ENCODE results near the gene GPR161. TPM values are rescaled to one million over a fixed set of nuclear protein-coding genes. Genes with fewer than 3 reads are reported as not detected.

GPR161 gene
- total and polyA plus RNA-seq, 2 of the 13 experiments (the other 11 are each of a cell fraction or from before 2014, with no cell fraction given) = 0.13 to 0.35 TPM

DNA sequence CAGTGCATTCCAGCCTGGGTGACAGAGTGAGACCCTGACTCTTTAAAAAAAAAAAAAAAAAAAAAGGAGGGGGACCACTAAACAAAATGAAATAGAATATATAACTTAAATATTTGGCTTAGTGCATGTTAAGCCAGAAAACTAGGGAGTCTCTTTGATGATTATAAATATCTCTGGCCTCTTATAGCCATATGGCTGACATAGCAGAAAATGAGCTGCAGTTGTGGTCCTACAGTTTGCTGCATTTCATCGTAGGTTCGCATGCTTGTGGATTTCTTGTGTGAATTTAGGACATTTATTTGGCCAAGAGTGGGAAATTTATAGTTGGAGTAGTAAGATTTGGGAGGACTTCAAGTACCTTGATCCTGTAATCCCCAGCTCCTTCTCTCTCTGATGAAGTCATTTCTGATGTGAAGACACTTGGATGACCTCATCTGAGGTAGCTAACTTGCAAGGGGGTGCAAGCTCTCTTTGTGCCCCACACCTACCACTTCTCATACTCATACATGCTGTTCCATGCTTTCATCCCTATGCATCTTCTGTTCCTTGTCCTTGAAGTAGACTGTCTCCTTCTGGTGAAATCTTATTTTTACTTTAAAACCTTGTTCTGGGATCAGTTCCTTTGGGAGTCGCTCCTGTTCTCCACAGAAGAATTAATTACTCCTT, 35.7 kb upstream of the GPR161 start:
- H3K27me3 ChIP-seq (ENCODE audit: control insufficient read depth in 1 of 2, insufficient read depth in 2 of 2, low read length in 2 of 2) = no peaks in the 10 kb centered on the region
- CTCF ChIA-PET (ENCODE audit: low intra/inter-chr PET ratio, low total read pairs) = no interaction called here
- no peak for DNase-seq (ENCODE audit: low spot score)
- in situ Hi-C loops (cut with HindIII; ENCODE audit: extremely low pct_ligation_motif_present, low pct_unique_long_range_greater_than_20kb) (no loop called here), intact Hi-C loops (cut with micrococcal nuclease; ENCODE audit: unreplicated experiment) (no loop called here)
- no peak overlapping the region for H3K27ac ChIP-seq (ENCODE audit: extremely low read length, insufficient read depth, low read length)
- WGBS (ENCODE audit: low lambda C conversion rate) = 67% methylated on average over 3 of the region's 3 CpGs
- H3K9me3 ChIP-seq (ENCODE audit: low read length) = no peaks in the 10 kb centered on the region
- TF ChIP-seq, protein P1, sequence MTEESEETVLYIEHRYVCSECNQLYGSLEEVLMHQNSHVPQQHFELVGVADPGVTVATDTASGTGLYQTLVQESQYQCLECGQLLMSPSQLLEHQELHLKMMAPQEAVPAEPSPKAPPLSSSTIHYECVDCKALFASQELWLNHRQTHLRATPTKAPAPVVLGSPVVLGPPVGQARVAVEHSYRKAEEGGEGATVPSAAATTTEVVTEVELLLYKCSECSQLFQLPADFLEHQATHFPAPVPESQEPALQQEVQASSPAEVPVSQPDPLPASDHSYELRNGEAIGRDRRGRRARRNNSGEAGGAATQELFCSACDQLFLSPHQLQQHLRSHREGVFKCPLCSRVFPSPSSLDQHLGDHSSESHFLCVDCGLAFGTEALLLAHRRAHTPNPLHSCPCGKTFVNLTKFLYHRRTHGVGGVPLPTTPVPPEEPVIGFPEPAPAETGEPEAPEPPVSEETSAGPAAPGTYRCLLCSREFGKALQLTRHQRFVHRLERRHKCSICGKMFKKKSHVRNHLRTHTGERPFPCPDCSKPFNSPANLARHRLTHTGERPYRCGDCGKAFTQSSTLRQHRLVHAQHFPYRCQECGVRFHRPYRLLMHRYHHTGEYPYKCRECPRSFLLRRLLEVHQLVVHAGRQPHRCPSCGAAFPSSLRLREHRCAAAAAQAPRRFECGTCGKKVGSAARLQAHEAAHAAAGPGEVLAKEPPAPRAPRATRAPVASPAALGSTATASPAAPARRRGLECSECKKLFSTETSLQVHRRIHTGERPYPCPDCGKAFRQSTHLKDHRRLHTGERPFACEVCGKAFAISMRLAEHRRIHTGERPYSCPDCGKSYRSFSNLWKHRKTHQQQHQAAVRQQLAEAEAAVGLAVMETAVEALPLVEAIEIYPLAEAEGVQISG (CRISPR knock-in tag; IDR thresholded peaks at IDR 0.05) = no peak
- TF ChIP-seq, protein P2, sequence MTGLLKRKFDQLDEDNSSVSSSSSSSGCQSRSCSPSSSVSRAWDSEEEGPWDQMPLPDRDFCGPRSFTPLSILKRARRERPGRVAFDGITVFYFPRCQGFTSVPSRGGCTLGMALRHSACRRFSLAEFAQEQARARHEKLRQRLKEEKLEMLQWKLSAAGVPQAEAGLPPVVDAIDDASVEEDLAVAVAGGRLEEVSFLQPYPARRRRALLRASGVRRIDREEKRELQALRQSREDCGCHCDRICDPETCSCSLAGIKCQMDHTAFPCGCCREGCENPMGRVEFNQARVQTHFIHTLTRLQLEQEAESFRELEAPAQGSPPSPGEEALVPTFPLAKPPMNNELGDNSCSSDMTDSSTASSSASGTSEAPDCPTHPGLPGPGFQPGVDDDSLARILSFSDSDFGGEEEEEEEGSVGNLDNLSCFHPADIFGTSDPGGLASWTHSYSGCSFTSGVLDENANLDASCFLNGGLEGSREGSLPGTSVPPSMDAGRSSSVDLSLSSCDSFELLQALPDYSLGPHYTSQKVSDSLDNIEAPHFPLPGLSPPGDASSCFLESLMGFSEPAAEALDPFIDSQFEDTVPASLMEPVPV (CRISPR knock-in tag; IDR thresholded peaks at IDR 0.05) = no peak
- TF ChIP-seq ZNF878 (CRISPR knock-in tag; IDR thresholded peaks at IDR 0.05) = no peak
- TF ChIP-seq, protein P3, sequence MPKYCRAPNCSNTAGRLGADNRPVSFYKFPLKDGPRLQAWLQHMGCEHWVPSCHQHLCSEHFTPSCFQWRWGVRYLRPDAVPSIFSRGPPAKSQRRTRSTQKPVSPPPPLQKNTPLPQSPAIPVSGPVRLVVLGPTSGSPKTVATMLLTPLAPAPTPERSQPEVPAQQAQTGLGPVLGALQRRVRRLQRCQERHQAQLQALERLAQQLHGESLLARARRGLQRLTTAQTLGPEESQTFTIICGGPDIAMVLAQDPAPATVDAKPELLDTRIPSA (CRISPR knock-in tag; IDR thresholded peaks at IDR 0.05; ENCODE audit: borderline replicate concordance) = no peak
- TF ChIP-seq MAFF (IDR thresholded peaks at IDR 0.05; ENCODE audit: low read depth, low read length) = 0 out of 2 replicates have a peak, but pooled peaks have one; percentile 18
- TF ChIP-seq, protein P4, sequence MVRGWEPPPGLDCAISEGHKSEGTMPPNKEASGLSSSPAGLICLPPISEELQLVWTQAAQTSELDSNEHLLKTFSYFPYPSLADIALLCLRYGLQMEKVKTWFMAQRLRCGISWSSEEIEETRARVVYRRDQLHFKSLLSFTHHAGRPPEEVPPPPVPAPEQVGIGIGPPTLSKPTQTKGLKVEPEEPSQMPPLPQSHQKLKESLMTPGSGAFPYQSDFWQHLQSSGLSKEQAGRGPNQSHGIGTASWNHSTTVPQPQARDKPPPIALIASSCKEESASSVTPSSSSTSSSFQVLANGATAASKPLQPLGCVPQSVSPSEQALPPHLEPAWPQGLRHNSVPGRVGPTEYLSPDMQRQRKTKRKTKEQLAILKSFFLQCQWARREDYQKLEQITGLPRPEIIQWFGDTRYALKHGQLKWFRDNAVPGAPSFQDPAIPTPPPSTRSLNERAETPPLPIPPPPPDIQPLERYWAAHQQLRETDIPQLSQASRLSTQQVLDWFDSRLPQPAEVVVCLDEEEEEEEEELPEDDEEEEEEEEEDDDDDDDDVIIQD (CRISPR knock-in tag; IDR thresholded peaks at IDR 0.05; ENCODE audit: low read depth) = no peak
- no peak for TF ChIP-seq SATB2 (CRISPR knock-in tag; IDR thresholded peaks at IDR 0.05)
- TF ChIP-seq ZNF383 (CRISPR knock-in tag; IDR thresholded peaks at IDR 0.05; ENCODE audit: borderline replicate concordance) = no peak
- no peak for TF ChIP-seq ZNF33B (CRISPR knock-in tag; IDR thresholded peaks at IDR 0.05)
- no peak for TF ChIP-seq ZBTB7B (CRISPR knock-in tag; IDR thresholded peaks at IDR 0.05)
- TF ChIP-seq KMT2B (CRISPR knock-in tag; IDR thresholded peaks at IDR 0.05) = no peak
- TF ChIP-seq ATF7 (IDR thresholded peaks at IDR 0.05) = peak; percentile 76
- no peak for TF ChIP-seq ATF7 (CRISPR knock-in tag; IDR thresholded peaks at IDR 0.05)
- TF ChIP-seq MAFK (conservative IDR thresholded peaks at IDR 0.05 in 1 of 2, IDR thresholded peaks at IDR 0.05 in 1 of 2; ENCODE audit: low read length in 2 of 2) = peak in 1 of 2 experiments; percentile 53; a peak in 3 of 4 replicates
- no peaks in the 10 kb centered on the region for H3K79me2 ChIP-seq (ENCODE audit: insufficient read depth, low read length)
- FAIRE-seq = no peak
- POLR2A ChIA-PET = no interaction called here
- no peak overlapping the region for H3K4me2 ChIP-seq (ENCODE audit: low read depth, low read length)
- H3K36me3 ChIP-seq (replicated peaks in 1 of 2; ENCODE audit: control insufficient read depth in 1 of 2, insufficient read depth in 2 of 2, low read length in 2 of 2) = no peaks in the 10 kb centered on the region
- no peak overlapping the region for H2AFZ ChIP-seq (ENCODE audit: low read length)
- BruUV-seq (replicated peaks) = no TSS peak
- ATAC-seq = no peak
- no peak overlapping the region for H3K9ac ChIP-seq (ENCODE audit: insufficient read depth, low read depth, low read length)
- H3K4me3 ChIP-seq (replicated peaks in 1 of 3; ENCODE audit: insufficient read depth in 1 of 3, low read depth in 2 of 3, low read length in 3 of 3) = no peak overlapping the region
- no peaks in the 10 kb centered on the region for H3K4me1 ChIP-seq (ENCODE audit: insufficient read depth, low read length)
- no peaks in the 10 kb centered on the region for H4K20me1 ChIP-seq (ENCODE audit: insufficient read depth, low read length)
